OCI-LY3 (cell line): ENCODE results near the gene DLX4.

Experiments
- H2AFZ ChIP-seq: fragments of 200-600, 300-600 bp; shearing (Covaris generic); 2 replicates; pipeline ENCODE4 v1.6.0; 2014; ENCODE audit warnings: antibody characterized with exemption, low read depth, low read length
- H3K27ac ChIP-seq: fragments of 200-600, 300-600 bp; sonication (generic); 2 replicates; pipeline ENCODE4 v1.5.1; 2014; ENCODE audit warnings: mild to moderate bottlenecking, low read length, moderate library complexity, mixed read lengths
- H3K27me3 ChIP-seq: fragments of 200-600, 300-600 bp; sonication (generic); 2 replicates; pipeline ENCODE4 v1.6.1; 2014; ENCODE audit warnings: low read depth, low read length, mixed read lengths
- H3K36me3 ChIP-seq: fragments of 200-600, 300-600 bp; sonication (generic); replicated peaks from 2 replicates; pipeline ENCODE3; 2014; ENCODE audit warnings: low read depth, low read length, mixed read lengths
- H3K4me1 ChIP-seq: fragments of 300-600, 200-600 bp; sonication (generic); 2 replicates; pipeline ENCODE4 v1.6.1; 2014; ENCODE audit warnings: low read length, mixed read lengths
- H3K4me2 ChIP-seq: fragments of 200-600, 300-600 bp; sonication (generic); 2 replicates; pipeline ENCODE4 v1.6.1; 2014; ENCODE audit warnings: low read length, mixed read lengths
- H3K4me3 ChIP-seq: fragments of 300-600, 200-600 bp; sonication (generic); 2 replicates; pipeline ENCODE4 v1.5.1; 2014; ENCODE audit warnings: antibody characterized with exemption, mild to moderate bottlenecking, low read length, moderate library complexity
- H3K79me2 ChIP-seq: fragments of 300-600, 200-600 bp; shearing (Covaris generic); 2 replicates; pipeline ENCODE4 v1.6.1; 2014; ENCODE audit warnings: mild to moderate bottlenecking, low read length, mixed read lengths
- H3K9ac ChIP-seq: fragments of 300-600, 200-600 bp; shearing (Covaris generic); 2 replicates; pipeline ENCODE4 v1.6.0; 2014; ENCODE audit warnings: mild to moderate bottlenecking, low read length, moderate library complexity
- H3K9me3 ChIP-seq: fragments of 200-600, 300-600 bp; shearing (Covaris generic); 2 replicates; pipeline ENCODE4 v1.6.1; 2014; ENCODE audit warnings: low read length, mixed read lengths; ENCODE audit not compliant: insufficient read depth
- H4K20me1 ChIP-seq: fragments of 200-600, 300-600 bp; sonication (generic); 2 replicates; pipeline ENCODE4 v1.6.1; 2016; ENCODE audit warnings: low read length, mixed read lengths; ENCODE audit not compliant: insufficient read depth
- EZH2phosphoT487 ChIP-seq: fragments of 200-600 bp; shearing (Covaris generic); IDR thresholded peaks from 2 replicates; pipeline ENCODE4 v1.6.1; 2018; ENCODE audit warnings: antibody characterized with exemption, mixed run types, low read depth
- TF ChIP-seq, protein P1 (sequence below): fragments of 200-600, 300-600 bp; sonication (generic); IDR thresholded peaks from 2 replicates; pipeline ENCODE4 v1.5.1; 2014; ENCODE audit warnings: antibody characterized with exemption, low read length, low read depth

The DLX4 gene

GRCh38 chr17:49932901-49933300 lies 36.1 kb upstream of the DLX4 start:
- Histone ChIP-seq H3K79me2 (no peaks in the 10 kb centered on the region), H3K27ac (no peak overlapping the region), H4K20me1 (no peaks in the 10 kb centered on the region), H3K4me2 (no peak overlapping the region), H3K4me1 (no peaks in the 10 kb centered on the region), H3K9me3 (no peaks in the 10 kb centered on the region), H3K9ac (no peak overlapping the region), H2AFZ (no peak overlapping the region), H3K36me3 (no peaks in the 10 kb centered on the region), H3K4me3 (no peak overlapping the region), H3K27me3 (peaks cover 19% of the 10 kb centered on the region)
- TF ChIP-seq, protein P1, sequence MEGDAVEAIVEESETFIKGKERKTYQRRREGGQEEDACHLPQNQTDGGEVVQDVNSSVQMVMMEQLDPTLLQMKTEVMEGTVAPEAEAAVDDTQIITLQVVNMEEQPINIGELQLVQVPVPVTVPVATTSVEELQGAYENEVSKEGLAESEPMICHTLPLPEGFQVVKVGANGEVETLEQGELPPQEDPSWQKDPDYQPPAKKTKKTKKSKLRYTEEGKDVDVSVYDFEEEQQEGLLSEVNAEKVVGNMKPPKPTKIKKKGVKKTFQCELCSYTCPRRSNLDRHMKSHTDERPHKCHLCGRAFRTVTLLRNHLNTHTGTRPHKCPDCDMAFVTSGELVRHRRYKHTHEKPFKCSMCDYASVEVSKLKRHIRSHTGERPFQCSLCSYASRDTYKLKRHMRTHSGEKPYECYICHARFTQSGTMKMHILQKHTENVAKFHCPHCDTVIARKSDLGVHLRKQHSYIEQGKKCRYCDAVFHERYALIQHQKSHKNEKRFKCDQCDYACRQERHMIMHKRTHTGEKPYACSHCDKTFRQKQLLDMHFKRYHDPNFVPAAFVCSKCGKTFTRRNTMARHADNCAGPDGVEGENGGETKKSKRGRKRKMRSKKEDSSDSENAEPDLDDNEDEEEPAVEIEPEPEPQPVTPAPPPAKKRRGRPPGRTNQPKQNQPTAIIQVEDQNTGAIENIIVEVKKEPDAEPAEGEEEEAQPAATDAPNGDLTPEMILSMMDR, result no peak
- TF ChIP-seq EZH2phosphoT487, result no peak

DNA sequence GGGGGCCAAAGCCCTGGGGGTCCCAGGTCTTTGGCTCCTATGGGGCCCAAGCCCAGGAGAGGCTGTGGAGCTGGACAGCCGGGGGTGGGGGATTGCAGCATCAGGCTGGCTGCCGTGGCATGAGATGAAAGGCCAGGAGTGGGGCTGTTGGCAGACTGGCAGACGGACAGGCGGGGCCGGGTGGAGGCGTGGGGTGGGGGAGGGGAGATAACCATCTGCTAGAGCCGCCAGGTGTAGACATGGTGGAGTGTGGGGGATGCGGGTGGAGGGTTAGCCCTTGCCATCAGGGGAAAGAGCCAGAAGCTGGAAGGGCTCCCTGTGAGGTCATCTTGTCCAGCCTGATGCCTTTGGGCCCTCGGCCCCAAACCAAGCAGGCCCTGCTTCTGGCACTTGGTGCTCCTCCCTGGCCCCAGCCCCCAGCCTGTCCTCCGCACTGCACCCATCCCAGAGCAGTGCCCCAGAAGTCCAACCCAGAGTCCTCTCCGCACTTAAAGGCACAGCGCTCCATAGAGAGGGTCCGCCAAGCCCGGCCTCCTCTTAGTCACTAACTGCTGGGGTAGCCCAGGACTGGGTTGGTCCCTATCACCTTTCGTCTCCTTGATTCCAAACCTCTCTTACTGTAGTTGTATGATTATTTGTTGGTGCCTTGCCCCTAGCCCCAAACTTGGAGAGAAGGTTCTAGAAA lies 33.3 kb upstream of the DLX4 start:
- peaks cover 13% of the 10 kb centered on the region for H3K27me3 ChIP-seq
- no peaks in the 10 kb centered on the region for H3K79me2 ChIP-seq
- no peak overlapping the region for H3K4me3 ChIP-seq
- no peaks in the 10 kb centered on the region for H4K20me1 ChIP-seq
- H3K4me2 ChIP-seq, result no peak overlapping the region
- no peaks in the 10 kb centered on the region for H3K4me1 ChIP-seq
- no peak overlapping the region for H3K27ac ChIP-seq
- no peaks in the 10 kb centered on the region for H3K36me3 ChIP-seq
- H3K9me3 ChIP-seq, result no peaks in the 10 kb centered on the region
- no peak overlapping the region for H2AFZ ChIP-seq
- TF ChIP-seq EZH2phosphoT487, result no peak
- TF ChIP-seq, protein P1, result no peak
- no peak overlapping the region for H3K9ac ChIP-seq

DNA sequence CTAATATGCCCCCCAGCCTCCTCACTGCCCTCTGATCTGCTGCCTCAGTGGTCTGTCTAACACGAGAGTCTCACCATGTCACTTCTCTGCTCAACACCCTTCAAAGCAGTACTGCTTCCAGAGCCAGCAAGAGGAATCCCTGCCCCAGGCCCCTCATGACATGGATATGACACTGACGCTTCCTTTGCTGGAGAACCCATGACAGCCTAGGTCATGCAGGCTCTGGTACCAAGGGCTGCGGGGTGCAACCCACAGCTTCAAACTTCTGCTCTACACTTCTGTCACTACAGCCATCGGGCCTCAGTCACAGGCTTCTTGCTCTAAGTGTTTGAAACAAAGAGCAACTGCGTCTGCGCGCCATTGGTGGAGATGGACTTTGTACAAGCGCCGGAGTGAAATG lies 32.6 kb upstream of the DLX4 start:
- Histone ChIP-seq H3K4me2 (no peak overlapping the region), H3K27ac (no peak overlapping the region), H3K36me3 (no peaks in the 10 kb centered on the region), H3K4me1 (no peaks in the 10 kb centered on the region), H3K4me3 (no peak overlapping the region), H3K9me3 (no peaks in the 10 kb centered on the region), H4K20me1 (no peaks in the 10 kb centered on the region), H2AFZ (no peak overlapping the region), H3K9ac (no peak overlapping the region), H3K27me3 (peaks cover 13% of the 10 kb centered on the region), H3K79me2 (no peaks in the 10 kb centered on the region)
- TF ChIP-seq, protein P1, result no peak
- TF ChIP-seq EZH2phosphoT487, result no peak

DNA sequence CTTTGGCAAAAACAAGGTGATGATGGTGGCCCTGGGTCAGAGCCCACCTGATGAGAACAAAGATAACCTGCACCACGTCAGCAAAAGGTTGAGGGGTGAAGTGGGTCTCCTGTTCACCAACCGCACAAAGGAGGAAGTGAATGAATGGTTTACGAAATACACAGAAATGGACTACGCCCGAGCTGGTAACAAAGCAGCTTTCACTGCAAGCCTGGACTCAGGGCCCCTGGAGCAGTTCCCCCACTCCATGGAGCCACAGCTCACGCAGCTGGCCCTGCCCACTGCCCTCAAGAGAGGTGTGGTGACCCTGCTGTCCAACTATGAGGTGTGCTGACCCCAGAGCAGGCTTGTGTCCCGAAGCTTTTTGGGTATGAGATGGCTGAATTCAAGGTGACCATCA lies 29.7 kb upstream of the DLX4 start:
- Histone ChIP-seq H3K9me3 (no peaks in the 10 kb centered on the region), H3K9ac (no peak overlapping the region), H3K27ac (no peak overlapping the region), H4K20me1 (no peaks in the 10 kb centered on the region), H3K36me3 (no peaks in the 10 kb centered on the region), H3K4me3 (no peak overlapping the region), H2AFZ (peak overlapping the region; percentile 52; the same call in 1 of the 2 replicates), H3K79me2 (no peaks in the 10 kb centered on the region), H3K27me3 (peaks cover 14% of the 10 kb centered on the region), H3K4me1 (no peaks in the 10 kb centered on the region), H3K4me2 (peak overlapping the region; percentile 33)
- TF ChIP-seq, protein P1, result no peak
- TF ChIP-seq EZH2phosphoT487, result no peak
